ENCODE data around the gene PTPRD. TPM values are rescaled to one million over a fixed set of nuclear protein-coding genes. Genes with fewer than 3 reads are reported as not detected.
"Not testable (repeated sequence)": the region's sequence is repeated elsewhere in the genome, so short reads cannot be mapped to it uniquely, and the experiment has no call there.

The PTPRD gene
- total and polyA plus RNA-seq, 2 donors (not counting 1 experiment from before 2014, with no cell fraction given) = 0.35 to 4.8 TPM

- no peak for DNase-seq (ENCODE audit: low read depth in 2 of 2)
- TF ChIP-seq CTCF (conservative IDR thresholded peaks at IDR 0.05 in 1 of 2, IDR thresholded peaks at IDR 0.05 in 1 of 2; ENCODE audit: low read depth in 1 of 2, low read length in 2 of 2) (no peak), EZH2 (IDR thresholded peaks at IDR 0.05; ENCODE audit: low read length, missing control alignments) (no peak)
- Histone ChIP-seq H3K4me3 (replicated peaks in 1 of 4; ENCODE audit: control extremely low read depth in 1 of 4, insufficient read depth in 1 of 4, low read depth in 3 of 4, low read length in 4 of 4) (no peak overlapping the region), H3K4me2 (ENCODE audit: extremely low read depth, insufficient read depth, low read length) (no peak overlapping the region), H3K27me3 (ENCODE audit: control insufficient read depth, insufficient read depth, low read length) (no peaks in the 10 kb centered on the region), H4K20me1 (ENCODE audit: control insufficient read depth, extremely low read depth, insufficient read depth, low read length) (no peaks in the 10 kb centered on the region), H3K36me3 (ENCODE audit: control insufficient read depth, insufficient read depth, low read length) (no peaks in the 10 kb centered on the region), H3K9ac (ENCODE audit: insufficient read depth, low read length) (no peak overlapping the region), H3K27ac (ENCODE audit: insufficient read depth, low read length) (no peak overlapping the region), H3K9me3 (ENCODE audit: control insufficient read depth, insufficient read depth, low read depth, low read length) (no peaks in the 10 kb centered on the region), H2AFZ (ENCODE audit: low read length) (no peak overlapping the region), H3K79me2 (ENCODE audit: control insufficient read depth, insufficient read depth, low read length) (no peaks in the 10 kb centered on the region), H3K4me1 (ENCODE audit: control insufficient read depth, extremely low read depth, insufficient read depth, low read length) (no peaks in the 10 kb centered on the region)
Measured at GRCh38 chr9:9483175-9483574, 1129.6 kb downstream of the PTPRD start.

DNA sequence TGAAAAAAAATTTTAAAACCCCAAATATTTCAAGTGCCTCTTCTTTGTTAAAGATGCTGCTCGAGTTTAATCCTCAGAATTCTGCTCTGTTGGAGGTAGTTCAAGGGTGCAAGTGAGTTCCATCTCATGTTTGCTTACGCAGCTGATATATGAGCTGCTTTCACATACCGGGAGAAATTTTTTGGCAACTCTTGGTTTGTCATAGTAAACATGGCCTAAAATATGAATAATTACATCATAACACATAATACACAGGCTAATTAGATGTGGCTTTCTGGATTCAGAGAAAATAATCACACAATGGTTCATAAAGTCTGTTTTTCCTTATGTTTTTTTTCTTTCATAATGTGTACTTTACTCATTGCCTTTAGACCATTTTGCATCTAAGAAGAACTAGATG is 1134.1 kb downstream of the PTPRD start:
- Histone ChIP-seq H3K4me1 (ENCODE audit: control insufficient read depth, extremely low read depth, insufficient read depth, low read length) (no peaks in the 10 kb centered on the region), H2AFZ (ENCODE audit: low read length) (no peak overlapping the region), H3K4me3 (replicated peaks in 1 of 4; ENCODE audit: control extremely low read depth in 1 of 4, insufficient read depth in 1 of 4, low read depth in 3 of 4, low read length in 4 of 4) (no peak overlapping the region)

GRCh38 chr9:9469271-9469670 is 1143.5 kb downstream of the PTPRD start:
- Histone ChIP-seq H3K27ac (ENCODE audit: insufficient read depth, low read length) (no peak overlapping the region), H3K4me1 (ENCODE audit: control insufficient read depth, extremely low read depth, insufficient read depth, low read length) (no peaks in the 10 kb centered on the region), H3K36me3 (ENCODE audit: control insufficient read depth, insufficient read depth, low read length) (no peaks in the 10 kb centered on the region), H3K4me2 (ENCODE audit: extremely low read depth, insufficient read depth, low read length) (no peak overlapping the region), H3K27me3 (ENCODE audit: control insufficient read depth, insufficient read depth, low read length) (no peaks in the 10 kb centered on the region), H3K9me3 (ENCODE audit: control insufficient read depth, insufficient read depth, low read depth, low read length) (no peaks in the 10 kb centered on the region), H3K79me2 (ENCODE audit: control insufficient read depth, insufficient read depth, low read length) (no peaks in the 10 kb centered on the region), H3K4me3 (replicated peaks in 1 of 4; ENCODE audit: control extremely low read depth in 1 of 4, insufficient read depth in 1 of 4, low read depth in 3 of 4, low read length in 4 of 4) (no peak overlapping the region), H3K9ac (ENCODE audit: insufficient read depth, low read length) (no peak overlapping the region), H2AFZ (ENCODE audit: low read length) (no peak overlapping the region), H4K20me1 (ENCODE audit: control insufficient read depth, extremely low read depth, insufficient read depth, low read length) (no peaks in the 10 kb centered on the region)
- TF ChIP-seq EZH2 (IDR thresholded peaks at IDR 0.05; ENCODE audit: low read length, missing control alignments) (no peak), CTCF (conservative IDR thresholded peaks at IDR 0.05 in 1 of 2, IDR thresholded peaks at IDR 0.05 in 1 of 2; ENCODE audit: low read depth in 1 of 2, low read length in 2 of 2) (no peak)
- no peak for DNase-seq (ENCODE audit: low read depth in 2 of 2)

More for the DNA sequence above, 1134.1 kb downstream of the PTPRD start:
- no peak overlapping the region for H3K27ac ChIP-seq (ENCODE audit: insufficient read depth, low read length)
- DNase-seq (ENCODE audit: low read depth in 2 of 2) = no peak
- H3K9me3 ChIP-seq (ENCODE audit: control insufficient read depth, insufficient read depth, low read depth, low read length) = no peaks in the 10 kb centered on the region
- H3K9ac ChIP-seq (ENCODE audit: insufficient read depth, low read length) = no peak overlapping the region
- no peaks in the 10 kb centered on the region for H3K36me3 ChIP-seq (ENCODE audit: control insufficient read depth, insufficient read depth, low read length)
- no peaks in the 10 kb centered on the region for H3K27me3 ChIP-seq (ENCODE audit: control insufficient read depth, insufficient read depth, low read length)
- no peak for TF ChIP-seq CTCF (conservative IDR thresholded peaks at IDR 0.05 in 1 of 2, IDR thresholded peaks at IDR 0.05 in 1 of 2; ENCODE audit: low read depth in 1 of 2, low read length in 2 of 2)
- TF ChIP-seq EZH2 (IDR thresholded peaks at IDR 0.05; ENCODE audit: low read length, missing control alignments) = no peak
- H3K79me2 ChIP-seq (ENCODE audit: control insufficient read depth, insufficient read depth, low read length) = no peaks in the 10 kb centered on the region
- no peaks in the 10 kb centered on the region for H4K20me1 ChIP-seq (ENCODE audit: control insufficient read depth, extremely low read depth, insufficient read depth, low read length)
- H3K4me2 ChIP-seq (ENCODE audit: extremely low read depth, insufficient read depth, low read length) = no peak overlapping the region

DNA sequence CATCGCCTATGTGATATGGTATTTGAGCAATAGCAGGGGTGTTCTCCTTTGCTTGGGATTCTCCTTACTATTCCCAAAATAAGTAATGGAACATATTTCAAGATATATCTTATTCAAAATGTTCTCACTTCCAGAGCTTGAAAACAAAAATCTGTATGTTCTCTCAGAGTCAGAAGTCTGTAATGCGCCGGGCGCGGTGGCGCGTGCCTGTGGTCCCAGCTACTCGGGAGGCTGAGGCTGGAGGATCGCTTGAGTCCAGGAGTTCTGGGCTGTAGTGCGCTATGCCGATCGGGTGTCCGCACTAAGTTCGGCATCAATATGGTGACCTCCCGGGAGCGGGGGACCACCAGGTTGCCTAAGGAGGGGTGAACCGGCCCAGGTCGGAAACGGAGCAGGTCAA is 1170.9 kb downstream of the PTPRD start:
- not testable (repeated sequence) for H4K20me1 ChIP-seq (ENCODE audit: control insufficient read depth, extremely low read depth, insufficient read depth, low read length); H3K9me3 ChIP-seq (ENCODE audit: control insufficient read depth, insufficient read depth, low read depth, low read length); H3K27ac ChIP-seq (ENCODE audit: insufficient read depth, low read length); H3K4me1 ChIP-seq (ENCODE audit: control insufficient read depth, extremely low read depth, insufficient read depth, low read length); H3K36me3 ChIP-seq (ENCODE audit: control insufficient read depth, insufficient read depth, low read length); H2AFZ ChIP-seq (ENCODE audit: low read length); DNase-seq (ENCODE audit: low read depth in 2 of 2); H3K9ac ChIP-seq (ENCODE audit: insufficient read depth, low read length); H3K4me3 ChIP-seq (replicated peaks in 1 of 4; ENCODE audit: control extremely low read depth in 1 of 4, insufficient read depth in 1 of 4, low read depth in 3 of 4, low read length in 4 of 4); H3K4me2 ChIP-seq (ENCODE audit: extremely low read depth, insufficient read depth, low read length); H3K27me3 ChIP-seq (ENCODE audit: control insufficient read depth, insufficient read depth, low read length); H3K79me2 ChIP-seq (ENCODE audit: control insufficient read depth, insufficient read depth, low read length)

Measured in fibroblast of lung (primary cell).